CD14-positive monocyte (primary cell): ENCODE data around the gene SAMD14. TPM values are rescaled to one million over a fixed set of nuclear protein-coding genes. Genes with fewer than 3 reads are reported as not detected.
A peak's percentile ranks its signal among the peaks of the same experiment; 100 is the strongest.

Source experiments
- DNase-seq, 3 donors: peaks; one replicate each; pipeline ENCODE4 v3.0.0-alpha.2; 2011 to 2022
- H2AFZ ChIP-seq: 2 replicates; pipeline ENCODE4 v1.6.0; 2012; ENCODE audit warnings: mild to moderate bottlenecking, low read depth, low read length, inconsistent platforms; ENCODE audit not compliant: insufficient read depth, poor library complexity, severe bottlenecking
- H3K27ac ChIP-seq, 2 donors: 1 replicate in 1 of 2; 2 replicates in 1 of 2; pipeline ENCODE4 v1.5.1; 2012 to 2013; ENCODE audit warnings: low read length in 2 of 2, control low read depth in 1 of 2, inconsistent platforms in 1 of 2, low read depth in 1 of 2, mild to moderate bottlenecking in 1 of 2
- H3K27me3 ChIP-seq, 2 donors: one replicate each; pipeline versions ENCODE4 v1.6.0 to v1.6.1; 2011 to 2013; ENCODE audit warnings: low read length in 2 of 2; ENCODE audit not compliant: control insufficient read depth in 2 of 2, insufficient read depth in 2 of 2
- H3K36me3 ChIP-seq, 2 donors: replicated peaks in 1 of 2; 1 replicate in 1 of 2; 2 replicates in 1 of 2; pipeline versions ENCODE4 v1.5.1 to v1.6.1; 2012 to 2013; ENCODE audit warnings: low read length in 2 of 2, control low read depth in 1 of 2, inconsistent platforms in 1 of 2, mild to moderate bottlenecking in 1 of 2; ENCODE audit not compliant: insufficient read depth in 2 of 2, control insufficient read depth in 1 of 2
- H3K4me1 ChIP-seq, 2 donors: 1 replicate in 1 of 2; 2 replicates in 1 of 2; pipeline versions ENCODE4 v1.5.1 to v1.6.1; 2012 to 2013; ENCODE audit warnings: low read length in 2 of 2, control low read depth in 1 of 2, inconsistent platforms in 1 of 2, mild to moderate bottlenecking in 1 of 2, moderate library complexity in 1 of 2; ENCODE audit not compliant: insufficient read depth in 2 of 2, control insufficient read depth in 1 of 2
- H3K4me2 ChIP-seq: replicated peaks from 2 replicates; pipeline ENCODE3; 2012; ENCODE audit warnings: low read length, moderate library complexity, mild to moderate bottlenecking; ENCODE audit not compliant: poor library complexity, severe bottlenecking; ENCODE audit errors: extremely low read depth
- H3K4me3 ChIP-seq, 3 experiments: fragments of 200-600 bp in 1 of 3; sonication (generic) in 1 of 3; replicated peaks in 1 of 3; 1 replicate in 2 of 3; 2 replicates in 1 of 3; pipeline ENCODE4 v1.5.1; 2011 to 2013; ENCODE audit warnings: low read length in 3 of 3, mild to moderate bottlenecking in 3 of 3, control low read depth in 2 of 3, low read depth in 2 of 3, inconsistent platforms in 1 of 3, moderate library complexity in 1 of 3
- H3K79me2 ChIP-seq: 2 replicates; pipeline ENCODE4 v1.6.0; 2012; ENCODE audit warnings: mild to moderate bottlenecking, control low read depth, inconsistent platforms, low read length, moderate library complexity; ENCODE audit not compliant: insufficient read depth
- H3K9ac ChIP-seq: 2 replicates; pipeline ENCODE4 v1.6.0; 2017; ENCODE audit warnings: low read length, mild to moderate bottlenecking; ENCODE audit not compliant: insufficient read depth, poor library complexity, severe bottlenecking
- H3K9me3 ChIP-seq, 2 donors: replicated peaks in 1 of 2; 1 replicate in 1 of 2; 2 replicates in 1 of 2; pipeline versions ENCODE4 v1.5.1 to v1.6.1; 2012 to 2013; ENCODE audit warnings: low read length in 2 of 2, control low read depth in 1 of 2; ENCODE audit not compliant: control insufficient read depth in 1 of 2, insufficient read depth in 1 of 2
- H4K20me1 ChIP-seq: 2 replicates; pipeline ENCODE4 v1.6.0; 2012; ENCODE audit warnings: mild to moderate bottlenecking, low read length, control low read depth, moderate library complexity; ENCODE audit not compliant: insufficient read depth
- H3K27ac Mint-ChIP-seq, 7 donors: one replicate each; pipeline ENCODE4 v1.8.0; 2020; ENCODE audit warnings: mild to moderate bottlenecking in 7 of 7, mixed read lengths in 7 of 7, moderate library complexity in 6 of 7, inconsistent platforms in 2 of 7
- H3K27me3 Mint-ChIP-seq, 3 donors: one replicate each; pipeline ENCODE4 v1.8.0; 2021 to 2022; ENCODE audit warnings: low read depth in 3 of 3, mild to moderate bottlenecking in 3 of 3, mixed read lengths in 3 of 3, moderate library complexity in 3 of 3, inconsistent platforms in 1 of 3
- H3K36me3 Mint-ChIP-seq, 2 donors: one replicate each; pipeline ENCODE4 v1.8.0; 2020; ENCODE audit warnings: mixed read lengths in 2 of 2, inconsistent platforms in 1 of 2, mild to moderate bottlenecking in 1 of 2
- H3K4me1 Mint-ChIP-seq: one replicate; pipeline ENCODE4 v1.8.0; 2020; ENCODE audit warnings: mild to moderate bottlenecking, mixed read lengths
- H3K4me3 Mint-ChIP-seq, 2 donors: one replicate each; pipeline ENCODE4 v1.8.0; 2020; ENCODE audit warnings: mild to moderate bottlenecking in 2 of 2, mixed read lengths in 2 of 2, moderate library complexity in 1 of 2
- H3K9me3 Mint-ChIP-seq, 7 donors: one replicate each; pipeline ENCODE4 v1.8.0; 2020 to 2022; ENCODE audit warnings: mixed read lengths in 7 of 7, mild to moderate bottlenecking in 6 of 7, moderate library complexity in 6 of 7, inconsistent platforms in 2 of 7
- CTCF ChIP-seq: fragments of 200-600 bp; IDR thresholded peaks from one replicate; pipeline ENCODE4 v1.8.0; 2022; ENCODE audit warnings: antibody characterized with exemption, mild to moderate bottlenecking
- WGBS: methylation state at CpG from one replicate; pipeline ENCODE4 v1.1.5; 2013; ENCODE audit warnings: missing lambda C conversion rate; ENCODE audit not compliant: insufficient coverage; 5-methylcytosine and 5-hydroxymethylcytosine counted together
- intact Hi-C, 2 donors: fragments of 100-400 bp; cut with micrococcal nuclease; formaldehyde crosslinking; loops; one replicate each; pipeline versions ENCODE4 v1.15.0 to v1.15.1; 2023
- polyA plus RNA-seq, 3 donors: library from polyadenylated mRNA; depleted of rRNA in 1 of 3; unstranded in 2 of 3; stranded (reverse) in 1 of 3; fragments of 300-500 nt in 2 of 3; fragments of >200 nt in 1 of 3; fragmentation: Illumina TruSeq in 2 of 3; gene quantifications; 1 replicate in 2 of 3; 2 replicates in 1 of 3; pipeline ENCODE4 v1.2.3, GENCODE V29; 2012 to 2021

The SAMD14 gene
- polyA plus RNA-seq, 3 donors, result 0.09 TPM; not detected in 2

GRCh38 chr17:50130559-50131305 is 772 bp upstream of the SAMD14 start:
- H3K4me3 Mint-ChIP-seq, result peak overlapping the region; percentile 45 to 80
- no peak for DNase-seq

GRCh38 chr17:50129353-50129727 is 620 bp downstream of the SAMD14 start:
- peaks cover 2 to 27% (median 18%) of the 10 kb centered on the region in 7 donors for H3K9me3 Mint-ChIP-seq
- H3K4me3 Mint-ChIP-seq, result peak overlapping the region; percentile 50 to 85
- peak overlapping the region in 1 of 7 donors; percentile 71 for H3K27ac Mint-ChIP-seq
- H4K20me1 ChIP-seq, result peaks cover 38% of the 10 kb centered on the region
- peaks cover 24 to 36% of the 10 kb centered on the region in 2 donors for H3K4me1 ChIP-seq
- WGBS, result 0% methylated on average over 5 of the region's 31 CpGs
- peaks cover 3 to 13% of the 10 kb centered on the region in 2 donors for H3K9me3 ChIP-seq
- peaks cover 32 to 55% of the 10 kb centered on the region in 2 donors for H3K27me3 ChIP-seq
- H3K27ac ChIP-seq, result no peak overlapping the region
- peaks cover 38% of the 10 kb centered on the region for H3K4me1 Mint-ChIP-seq
- TF ChIP-seq CTCF, result no peak
- H3K36me3 ChIP-seq, result peaks cover 10 to 16% of the 10 kb centered on the region in 2 donors
- peak overlapping the region in 1 of 3 experiments; percentile 25 for H3K4me3 ChIP-seq
- H3K79me2 ChIP-seq, result no peaks in the 10 kb centered on the region
- peak overlapping the region; percentile 42 for H3K4me2 ChIP-seq
- intact Hi-C loops, result no loop called here
- no peak overlapping the region for H2AFZ ChIP-seq
- DNase-seq, result no peak
- peaks cover 67 to 77% (median 72%) of the 10 kb centered on the region in 3 donors for H3K27me3 Mint-ChIP-seq
- H3K36me3 Mint-ChIP-seq, result peaks cover 22 to 27% of the 10 kb centered on the region in 2 donors
- no peak overlapping the region for H3K9ac ChIP-seq

More at GRCh38 chr17:50130559-50131305, 772 bp upstream of the SAMD14 start:
- H3K36me3 Mint-ChIP-seq, result peaks cover 30 to 40% of the 10 kb centered on the region in 2 donors
- 62% methylated on average over 7 of the region's 19 CpGs for WGBS
- peaks cover 55 to 66% (median 63%) of the 10 kb centered on the region in 3 donors for H3K27me3 Mint-ChIP-seq
- H3K27ac Mint-ChIP-seq, result peak overlapping the region in 3 of 7 donors; percentile 68 to 85 (median 75)
- H2AFZ ChIP-seq, result no peak overlapping the region
- peak overlapping the region; percentile 27 for H3K9ac ChIP-seq
- peaks cover 23 to 29% of the 10 kb centered on the region in 2 donors for H3K36me3 ChIP-seq
- H3K27ac ChIP-seq, result no peak overlapping the region
- peaks cover 24 to 36% of the 10 kb centered on the region in 2 donors for H3K4me1 ChIP-seq
- peaks cover 36% of the 10 kb centered on the region for H3K4me1 Mint-ChIP-seq
- no peak overlapping the region for H3K4me3 ChIP-seq
- peaks cover 52% of the 10 kb centered on the region for H4K20me1 ChIP-seq
- no peaks in the 10 kb centered on the region for H3K79me2 ChIP-seq
- H3K9me3 Mint-ChIP-seq, result peaks cover 2 to 27% (median 18%) of the 10 kb centered on the region in 7 donors
- intact Hi-C loops, result no loop called here
- H3K9me3 ChIP-seq, result peaks cover 3 to 13% of the 10 kb centered on the region in 2 donors
- peaks cover 30 to 45% of the 10 kb centered on the region in 2 donors for H3K27me3 ChIP-seq
- no peak for TF ChIP-seq CTCF
- H3K4me2 ChIP-seq, result peak overlapping the region; percentile 65
